Natural killer cell (primary cell): Measurements from ENCODE around the gene C1QTNF5. TPM values are rescaled to one million over a fixed set of nuclear protein-coding genes. Genes with fewer than 3 reads are reported as not detected.

Experiments used
- ATAC-seq, 3 donors: fragments of 150-1000 bp in 2 of 3; fragments of 200-7000 bp in 1 of 3; cut with Tn5 transposase; 1 replicate in 1 of 3; 2 replicates in 2 of 3; pipeline ENCODE4 v1.10.0; 2021; ENCODE audit warnings: mild to moderate bottlenecking in 2 of 3, moderate library complexity in 2 of 3
- DNase-seq, 2 donors: peaks; one replicate each; pipeline versions ENCODE4 v3.0.0 to v3.0.0-alpha.2; 2013 to 2021; ENCODE audit warnings: mixed read lengths in 1 of 2
- H3K27ac ChIP-seq: one replicate; pipeline ENCODE4 v1.5.1; 2013; ENCODE audit warnings: mild to moderate bottlenecking, low read length
- H3K27me3 ChIP-seq: one replicate; pipeline ENCODE4 v1.6.1; 2013; ENCODE audit warnings: low read length; ENCODE audit not compliant: control insufficient read depth, insufficient read depth
- H3K36me3 ChIP-seq: one replicate; pipeline ENCODE4 v1.6.1; 2013; ENCODE audit warnings: low read length; ENCODE audit not compliant: control insufficient read depth, insufficient read depth
- H3K4me1 ChIP-seq: one replicate; pipeline ENCODE4 v1.6.1; 2013; ENCODE audit warnings: low read length; ENCODE audit not compliant: control insufficient read depth, insufficient read depth
- H3K4me3 ChIP-seq: one replicate; pipeline ENCODE4 v1.5.1; 2013; ENCODE audit warnings: low read length
- H3K9me3 ChIP-seq: one replicate; pipeline ENCODE4 v1.6.1; 2013; ENCODE audit warnings: low read length; ENCODE audit not compliant: control insufficient read depth, insufficient read depth
- H3K27ac Mint-ChIP-seq, 2 donors: one replicate each; pipeline ENCODE4 v1.8.0; 2022; ENCODE audit warnings: mild to moderate bottlenecking in 2 of 2, mixed read lengths in 2 of 2, moderate library complexity in 1 of 2
- H3K27me3 Mint-ChIP-seq, 2 donors: one replicate each; pipeline ENCODE4 v1.8.0; 2022; ENCODE audit warnings: low read depth in 2 of 2, mixed read lengths in 2 of 2
- H3K36me3 Mint-ChIP-seq: one replicate; pipeline ENCODE4 v1.8.0; 2022; ENCODE audit warnings: mixed read lengths
- H3K4me1 Mint-ChIP-seq, 2 donors: one replicate each; pipeline ENCODE4 v1.8.0; 2022; ENCODE audit warnings: mixed read lengths in 2 of 2
- H3K4me3 Mint-ChIP-seq: one replicate; pipeline ENCODE4 v1.8.0; 2022; ENCODE audit warnings: mild to moderate bottlenecking, moderate library complexity, mixed read lengths
- H3K9me3 Mint-ChIP-seq, 2 donors: one replicate each; pipeline ENCODE4 v1.8.0; 2022; ENCODE audit warnings: mixed read lengths in 2 of 2
- CTCF ChIP-seq: fragments of 200-600 bp; IDR thresholded peaks from one replicate; pipeline ENCODE4 v1.8.0; 2022; ENCODE audit warnings: antibody characterized with exemption
- WGBS: methylation state at CpG from one replicate; pipeline ENCODE4 v1.1.7; 2013; ENCODE audit warnings: missing lambda C conversion rate; ENCODE audit not compliant: insufficient coverage; 5-methylcytosine and 5-hydroxymethylcytosine counted together
- intact Hi-C: fragments of 100-400 bp; cut with micrococcal nuclease; formaldehyde crosslinking; loops from one replicate; pipeline ENCODE4 v1.14.2; 2022
- total RNA-seq, 4 donors: library from RNA; stranded (reverse); fragments of 120-200 nt in 1 of 4; gene quantifications; one replicate each; pipeline versions ENCODE4 v1.2.3 to v1.2.4, GENCODE V29; 2013 to 2022

The C1QTNF5 gene
- total RNA-seq, 3 donors from 2014 or later (not counting 1 experiment from before 2014, with no cell fraction given), result not detected

GRCh38 chr11:119375337-119376196 lies 34.9 kb upstream of the C1QTNF5 start:
- Mint-ChIP-seq H3K36me3 (no peaks in the 10 kb centered on the region), H3K27ac (no peak overlapping the region)

GRCh38 chr11:119374632-119375336 lies 34.1 kb upstream of the C1QTNF5 start:
- no peak for TF ChIP-seq CTCF
- Mint-ChIP-seq H3K4me1 (peaks cover 0 to 6% of the 10 kb centered on the region in 2 donors), H3K27ac (no peak overlapping the region), H3K9me3 (no peaks in the 10 kb centered on the region), H3K36me3 (no peaks in the 10 kb centered on the region), H3K27me3 (peaks cover under 1 to 10% of the 10 kb centered on the region in 2 donors), H3K4me3 (no peak overlapping the region)
- intact Hi-C loops, result no loop called here
- ATAC-seq (no peak), DNase-seq (no peak)
- Histone ChIP-seq H3K4me1 (peaks cover 13% of the 10 kb centered on the region), H3K36me3 (no peaks in the 10 kb centered on the region), H3K4me3 (no peak overlapping the region), H3K9me3 (no peaks in the 10 kb centered on the region), H3K27me3 (no peaks in the 10 kb centered on the region), H3K27ac (no peak overlapping the region)
- 70% methylated on average over 10 of the region's 11 CpGs for WGBS

More at GRCh38 chr11:119375337-119376196, 34.9 kb upstream of the C1QTNF5 start:
- Histone ChIP-seq H3K4me1 (peaks cover 15% of the 10 kb centered on the region), H3K9me3 (no peaks in the 10 kb centered on the region), H3K36me3 (no peaks in the 10 kb centered on the region), H3K4me3 (no peak overlapping the region), H3K27me3 (no peaks in the 10 kb centered on the region), H3K27ac (no peak overlapping the region)
- DNase-seq (no peak), ATAC-seq (no peak)
- Mint-ChIP-seq H3K4me1 (peaks cover 0 to 6% of the 10 kb centered on the region in 2 donors), H3K4me3 (no peak overlapping the region), H3K9me3 (no peaks in the 10 kb centered on the region), H3K27me3 (peaks cover 0 to 6% of the 10 kb centered on the region in 2 donors)
- no peak for TF ChIP-seq CTCF
- intact Hi-C loops, result no loop called here
- 79% methylated on average over 14 of the region's 14 CpGs for WGBS

GRCh38 chr11:119373921-119374631 lies 33.4 kb upstream of the C1QTNF5 start:
- peak; percentile 55 for TF ChIP-seq CTCF
- H3K27ac Mint-ChIP-seq, result no peak overlapping the region
- Histone ChIP-seq H3K27ac (no peak overlapping the region), H3K27me3 (no peaks in the 10 kb centered on the region), H3K4me1 (peaks cover 13% of the 10 kb centered on the region), H3K36me3 (no peaks in the 10 kb centered on the region), H3K4me3 (no peak overlapping the region), H3K9me3 (no peaks in the 10 kb centered on the region)
- H3K36me3 Mint-ChIP-seq, result no peaks in the 10 kb centered on the region
- peaks cover 7 to 15% of the 10 kb centered on the region in 2 donors for H3K27me3 Mint-ChIP-seq
- no peak overlapping the region for H3K4me3 Mint-ChIP-seq
- peaks cover 0 to 6% of the 10 kb centered on the region in 2 donors for H3K4me1 Mint-ChIP-seq
- ATAC-seq, result peak in 2 of 3 donors; percentile 58 to 61
- WGBS, result 63% methylated on average over 5 of the region's 5 CpGs
- intact Hi-C loops, result no loop called here
- H3K9me3 Mint-ChIP-seq, result no peaks in the 10 kb centered on the region
- peak in 1 of 2 donors; percentile 67 for DNase-seq
